C4-2B (cell line): ENCODE data around the gene FAM210B.

Experiments
- CTCF ChIP-seq: fragments of 450-650 bp; conservative IDR thresholded peaks from 2 replicates; pipeline ENCODE4 v1.5.1; 2017; ENCODE audit warnings: mild to moderate bottlenecking
- ZFX ChIP-seq: fragments of 450-650 bp; IDR thresholded peaks from 2 replicates; pipeline ENCODE4 v1.6.1; 2017

GRCh38 chr20:56328861-56329260, 29.9 kb upstream of the FAM210B start:
- TF ChIP-seq CTCF, result no peak
- TF ChIP-seq ZFX, result no peak
